HPDE6-E6E7 (cell line): ENCODE results near the gene FIGNL1.
A peak's percentile ranks its signal among the peaks of the same experiment; 100 is the strongest.

Source experiments
- DNase-seq: peaks from one replicate; pipeline ENCODE4 v3.0.0; 2011; ENCODE audit warnings: missing footprints; ENCODE audit errors: extremely low spot score

Gene FIGNL1

GRCh38 chr7:50427518-50427917, 22.6 kb downstream of the FIGNL1 start:
- no peak for DNase-seq

- no peak for DNase-seq
Measured at GRCh38 chr7:50426280-50427045, 23.7 kb downstream of the FIGNL1 start.

- DNase-seq, result no peak
Measured at GRCh38 chr7:50425318-50425717, 24.8 kb downstream of the FIGNL1 start.

DNA sequence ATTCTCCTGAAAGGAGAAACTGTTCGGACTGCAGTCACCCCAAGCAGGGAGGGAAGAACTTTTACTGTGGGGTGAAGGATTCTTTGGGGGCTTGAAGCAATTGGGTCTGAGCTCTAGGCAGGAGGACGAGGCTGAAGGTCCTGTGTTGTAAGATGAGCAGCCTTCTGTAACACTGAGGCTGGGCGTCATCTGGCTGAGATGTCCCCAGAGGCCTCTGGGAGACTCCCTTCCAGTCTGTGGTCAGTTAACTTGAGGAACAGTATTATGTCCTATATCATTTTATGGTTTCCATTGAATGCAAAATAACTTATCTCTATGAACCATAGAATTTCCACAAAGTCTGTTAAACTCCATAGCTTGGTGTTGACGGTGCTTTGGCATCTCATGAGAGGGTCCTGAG, 26.3 kb downstream of the FIGNL1 start:
- no peak for DNase-seq

- DNase-seq, result no peak
Measured at GRCh38 chr7:50422858-50423257, 27.3 kb downstream of the FIGNL1 start.

GRCh38 chr7:50421043-50421442, 29.1 kb downstream of the FIGNL1 start:
- DNase-seq, result no peak

GRCh38 chr7:50418526-50419290, 31.4 kb downstream of the FIGNL1 start:
- DNase-seq, result no peak

DNA sequence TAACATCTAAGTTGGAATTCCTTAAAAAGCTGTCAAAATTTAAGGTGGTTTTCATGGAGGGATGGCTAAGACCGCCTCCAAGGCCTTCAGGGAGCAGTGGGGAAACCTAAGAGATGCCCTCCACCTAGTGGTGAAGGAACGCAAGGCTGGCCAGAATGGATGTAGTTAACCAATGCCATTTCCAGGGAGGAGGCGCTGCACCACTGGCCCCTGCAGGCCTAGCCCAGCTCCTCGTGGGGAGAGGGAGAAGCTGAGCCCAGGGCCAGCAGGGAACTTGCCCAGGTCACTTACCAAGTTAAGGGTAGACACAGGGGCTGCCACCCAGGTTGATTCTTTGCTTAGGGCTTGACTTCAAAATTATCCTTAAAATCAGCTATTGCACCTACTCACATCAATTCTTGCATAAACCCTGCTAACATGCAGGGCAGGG, 32.0 kb downstream of the FIGNL1 start:
- DNase-seq, result peak; percentile 70

DNA sequence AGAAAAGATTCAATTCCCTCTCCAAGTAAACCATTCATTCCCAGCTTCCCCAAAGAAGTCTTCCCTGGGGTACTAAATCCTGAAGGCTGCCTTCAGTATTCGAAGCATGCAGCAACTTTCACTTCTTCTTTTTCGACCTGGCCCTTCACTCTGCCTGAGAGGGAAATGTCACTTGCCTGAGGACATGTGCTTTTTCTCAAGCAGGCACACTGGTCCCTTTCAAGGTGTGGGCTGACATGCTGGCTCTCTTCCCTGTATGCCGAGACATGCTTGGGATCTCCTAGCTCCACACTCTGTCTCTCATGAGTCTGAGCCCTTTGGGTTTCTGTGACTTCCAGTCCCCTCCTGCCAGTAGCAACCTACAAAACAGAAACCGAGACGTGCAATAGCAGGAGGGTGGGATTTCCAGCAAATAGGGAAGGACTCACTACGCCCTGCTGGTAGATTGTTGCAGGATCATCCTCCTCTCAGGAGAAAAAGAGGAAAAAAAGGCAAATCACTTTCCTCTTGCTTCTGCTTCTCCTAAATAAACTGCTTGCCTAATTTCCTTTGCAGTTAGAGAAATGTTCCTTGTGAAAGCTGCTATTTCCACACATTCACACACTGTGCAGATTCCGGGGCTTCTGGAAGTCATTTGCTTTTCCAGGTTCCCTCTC, 33.5 kb downstream of the FIGNL1 start:
- no peak for DNase-seq

DNA sequence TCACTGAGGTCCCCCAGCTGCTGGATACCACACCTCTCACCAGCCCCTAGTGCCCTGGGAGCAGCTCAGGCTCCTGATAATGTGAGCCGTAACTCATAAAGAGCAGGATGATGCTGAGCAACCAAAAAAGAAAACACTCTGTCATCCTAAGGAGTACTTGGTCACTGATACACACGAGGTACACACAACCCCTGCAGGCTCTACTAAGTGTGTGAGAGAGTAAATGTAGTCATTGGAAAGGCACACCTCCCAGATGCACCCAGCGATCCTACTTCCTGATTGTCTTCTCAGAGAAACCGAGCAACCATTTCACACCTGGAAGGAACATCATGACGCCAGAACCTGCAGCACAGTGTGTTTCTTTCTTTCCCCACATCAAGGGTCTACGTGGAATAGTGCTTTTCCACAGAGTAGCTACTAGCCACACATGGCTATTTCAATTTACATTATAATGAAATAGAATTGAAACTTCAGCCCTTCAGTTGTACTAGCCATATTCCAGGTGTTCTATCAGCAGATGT, 34.2 kb downstream of the FIGNL1 start:
- no peak for DNase-seq

DNA sequence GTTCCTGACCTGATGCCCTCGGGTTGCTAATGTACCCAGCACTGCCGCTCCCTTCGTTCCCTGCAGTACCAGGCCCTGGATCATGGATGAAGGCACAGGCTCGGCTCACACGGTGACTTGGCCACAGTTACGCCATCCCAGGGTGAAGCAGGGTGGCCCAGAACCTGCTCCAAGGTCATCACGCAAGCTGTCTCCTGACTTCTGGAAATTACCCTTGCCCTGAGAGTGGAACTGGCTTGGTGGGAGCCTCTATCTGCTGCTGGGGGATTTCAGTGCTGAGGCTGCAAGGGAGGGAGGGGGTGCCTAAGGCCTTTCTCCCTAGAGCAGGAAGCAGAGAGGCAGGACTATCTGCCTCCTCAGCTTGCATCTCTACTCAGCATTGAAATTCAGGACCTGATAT, 36.6 kb downstream of the FIGNL1 start:
- no peak for DNase-seq

DNA sequence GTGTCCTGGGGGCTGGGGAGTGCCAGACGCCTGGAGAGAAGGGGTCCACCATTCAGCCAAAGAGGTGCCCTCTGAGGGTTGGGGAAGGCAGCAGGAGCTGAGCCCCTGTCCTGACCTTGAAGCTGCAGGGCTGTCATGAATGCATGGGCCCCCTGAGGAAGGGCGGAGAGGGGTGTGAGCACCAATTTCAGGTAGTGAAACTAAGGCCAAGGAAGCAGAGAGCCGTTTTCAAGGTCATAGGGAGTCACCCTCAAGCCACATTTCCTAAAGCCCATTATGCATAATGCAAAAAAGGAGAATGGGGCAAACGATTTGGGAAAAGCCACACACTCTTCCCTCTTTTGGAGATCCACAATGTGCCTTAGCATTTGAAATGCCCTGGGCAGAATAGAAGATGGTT, 37.2 kb downstream of the FIGNL1 start:
- no peak for DNase-seq

GRCh38 chr7:50411332-50411731, 38.8 kb downstream of the FIGNL1 start:
- DNase-seq, result no peak

- no peak for DNase-seq
Measured at GRCh38 chr7:50409856-50410745, 40.0 kb downstream of the FIGNL1 start.

GRCh38 chr7:50406935-50407334, 43.2 kb downstream of the FIGNL1 start:
- no peak for DNase-seq

DNA sequence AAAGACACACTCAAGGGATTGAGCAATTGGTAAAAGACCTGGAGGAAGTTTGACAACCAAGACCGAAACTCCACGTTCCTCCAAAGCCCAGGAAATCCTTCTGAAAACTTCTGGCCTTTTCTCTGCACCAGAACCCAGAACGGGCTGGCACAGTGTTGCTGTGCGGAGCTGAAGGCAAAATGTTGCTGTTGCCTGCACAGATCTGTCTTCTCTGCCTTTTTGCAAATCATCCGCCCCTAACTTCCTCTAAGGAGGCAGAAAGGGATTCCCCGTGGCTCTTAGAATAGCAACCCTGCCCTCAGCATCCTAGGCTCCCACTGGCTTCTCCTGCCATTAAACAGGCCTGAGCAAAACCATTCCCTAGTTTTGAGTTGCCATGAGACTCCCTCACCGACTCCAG, 44.9 kb downstream of the FIGNL1 start:
- DNase-seq, result no peak

DNA sequence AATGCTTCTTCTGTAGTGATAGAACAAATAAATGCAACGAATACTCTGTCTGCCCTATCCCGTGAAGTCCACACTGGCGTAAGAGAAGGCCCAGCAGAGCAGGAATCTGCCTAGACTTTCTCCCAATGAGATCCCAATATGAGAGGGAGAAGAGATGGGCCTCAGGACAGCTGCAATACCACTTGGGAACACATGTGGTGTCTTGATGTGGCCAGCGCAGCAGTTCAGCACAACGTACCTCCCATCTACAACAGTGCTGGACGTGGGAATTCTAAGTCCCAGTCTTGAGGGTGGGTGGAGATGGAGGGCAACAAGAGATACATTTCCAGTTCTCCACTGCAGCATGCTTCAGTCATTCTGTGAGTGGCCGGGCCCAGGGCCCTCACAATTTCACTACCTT, 45.8 kb downstream of the FIGNL1 start:
- DNase-seq, result no peak

DNA sequence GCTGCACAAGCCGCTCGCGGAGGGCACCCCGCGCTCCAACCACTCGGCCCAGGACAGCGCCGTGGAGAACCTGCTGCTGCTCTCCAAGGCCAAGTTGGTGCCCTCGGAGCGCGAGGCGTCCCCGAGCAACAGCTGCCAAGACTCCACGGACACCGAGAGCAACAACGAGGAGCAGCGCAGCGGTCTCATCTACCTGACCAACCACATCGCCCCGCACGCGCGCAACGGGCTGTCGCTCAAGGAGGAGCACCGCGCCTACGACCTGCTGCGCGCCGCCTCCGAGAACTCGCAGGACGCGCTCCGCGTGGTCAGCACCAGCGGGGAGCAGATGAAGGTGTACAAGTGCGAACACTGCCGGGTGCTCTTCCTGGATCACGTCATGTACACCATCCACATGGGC, 50.0 kb downstream of the FIGNL1 start:
- DNase-seq, result no peak

GRCh38 chr7:50399635-50400034, 50.5 kb downstream of the FIGNL1 start:
- DNase-seq, result no peak

DNA sequence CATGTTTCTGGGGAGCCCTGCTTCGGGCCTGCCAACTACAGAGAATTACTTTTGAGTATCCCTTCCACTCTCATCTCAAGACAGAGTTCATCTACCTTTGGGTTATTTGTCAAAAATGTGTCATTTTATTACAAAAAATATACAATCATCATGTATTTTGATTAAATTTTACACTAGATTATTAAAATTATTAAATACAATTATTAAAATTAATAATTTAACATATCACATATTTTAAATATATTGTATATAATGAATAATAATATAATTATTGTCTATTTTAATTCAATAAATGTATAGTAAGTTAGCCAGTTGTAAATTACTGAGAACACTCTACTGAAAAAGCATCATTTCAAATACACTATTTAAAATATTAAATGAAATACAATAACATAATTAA, 50.9 kb downstream of the FIGNL1 start:
- DNase-seq, result no peak

DNA sequence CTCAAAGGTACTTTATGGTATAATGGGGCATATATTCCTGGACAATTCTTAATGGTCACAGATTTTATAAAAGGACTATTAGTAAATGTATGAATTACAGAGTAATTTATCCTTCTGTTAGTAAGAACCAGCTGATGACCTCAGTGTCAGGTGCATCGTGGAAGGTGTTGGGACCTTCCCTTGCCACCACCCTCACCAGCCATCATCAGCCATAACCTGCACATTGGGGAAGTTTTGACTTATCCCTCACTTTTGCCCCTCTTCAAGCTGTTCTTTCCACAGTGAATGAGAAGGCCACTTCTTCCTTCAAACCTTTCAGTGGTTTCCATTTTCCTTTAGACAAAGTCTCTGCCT, 52.2 kb downstream of the FIGNL1 start:
- no peak for DNase-seq
